ENCODE data around the gene FAM107A. TPM values are rescaled to one million over a fixed set of nuclear protein-coding genes. Genes with fewer than 3 reads are reported as not detected.

FAM107A gene
- polyA plus RNA-seq, 1 donor (not counting 4 experiments of a cell fraction or from before 2014, with no cell fraction given): not detected

DNA sequence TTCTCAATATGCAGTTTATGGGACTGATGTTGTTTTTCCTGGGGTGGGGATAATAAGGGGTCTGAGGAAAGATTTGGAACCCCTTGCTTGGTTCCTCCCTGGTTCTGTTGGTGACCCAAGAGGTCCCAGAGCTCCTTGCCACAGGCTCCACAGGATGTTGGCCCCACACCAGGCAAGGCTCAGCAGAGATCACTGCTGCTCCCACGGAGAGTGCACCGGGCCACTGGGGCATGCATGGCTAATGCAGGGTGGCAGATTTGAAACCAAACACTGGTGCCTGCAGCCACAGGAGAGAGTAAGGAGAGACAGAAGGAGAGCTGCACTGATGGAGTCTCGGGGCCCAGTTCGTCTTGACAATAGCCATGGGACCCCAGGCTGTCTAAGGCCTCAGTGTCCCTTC lies 2.5 kb downstream of the FAM107A start:
- no peak overlapping the region for H3K4me2 ChIP-seq (ENCODE audit: control insufficient read depth, extremely low read depth, insufficient read depth, low read depth, low read length)
- no peak overlapping the region for H3K27ac ChIP-seq (ENCODE audit: control insufficient read depth, insufficient read depth, low read length)
- no peak overlapping the region for H3K4me3 ChIP-seq (ENCODE audit: control insufficient read depth in 2 of 3, extremely low read depth in 1 of 3, insufficient read depth in 2 of 3, low read depth in 1 of 3, low read length in 3 of 3)
- TF ChIP-seq, protein P1, sequence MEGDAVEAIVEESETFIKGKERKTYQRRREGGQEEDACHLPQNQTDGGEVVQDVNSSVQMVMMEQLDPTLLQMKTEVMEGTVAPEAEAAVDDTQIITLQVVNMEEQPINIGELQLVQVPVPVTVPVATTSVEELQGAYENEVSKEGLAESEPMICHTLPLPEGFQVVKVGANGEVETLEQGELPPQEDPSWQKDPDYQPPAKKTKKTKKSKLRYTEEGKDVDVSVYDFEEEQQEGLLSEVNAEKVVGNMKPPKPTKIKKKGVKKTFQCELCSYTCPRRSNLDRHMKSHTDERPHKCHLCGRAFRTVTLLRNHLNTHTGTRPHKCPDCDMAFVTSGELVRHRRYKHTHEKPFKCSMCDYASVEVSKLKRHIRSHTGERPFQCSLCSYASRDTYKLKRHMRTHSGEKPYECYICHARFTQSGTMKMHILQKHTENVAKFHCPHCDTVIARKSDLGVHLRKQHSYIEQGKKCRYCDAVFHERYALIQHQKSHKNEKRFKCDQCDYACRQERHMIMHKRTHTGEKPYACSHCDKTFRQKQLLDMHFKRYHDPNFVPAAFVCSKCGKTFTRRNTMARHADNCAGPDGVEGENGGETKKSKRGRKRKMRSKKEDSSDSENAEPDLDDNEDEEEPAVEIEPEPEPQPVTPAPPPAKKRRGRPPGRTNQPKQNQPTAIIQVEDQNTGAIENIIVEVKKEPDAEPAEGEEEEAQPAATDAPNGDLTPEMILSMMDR (optimal IDR thresholded peaks at IDR 0.05 in 1 of 3, IDR thresholded peaks at IDR 0.05 in 1 of 3, conservative IDR thresholded peaks at IDR 0.05 in 1 of 3; ENCODE audit: extremely low read depth in 1 of 3, insufficient read depth in 2 of 3, low read length in 3 of 3): no peak
- TF ChIP-seq EZH2 (IDR thresholded peaks at IDR 0.05; ENCODE audit: low read length): no peak
- peaks cover 14% of the 10 kb centered on the region for H3K27me3 ChIP-seq (ENCODE audit: control insufficient read depth, extremely low read depth, insufficient read depth, low read length)
- dilution Hi-C loops (cut with MboI; ENCODE audit: extremely low pct_ligation_motif_present, low sequenced_read_pairs): no loop called here
- DNase-seq (ENCODE audit: low read depth, low spot score): no peak
- H4K20me1 ChIP-seq (ENCODE audit: control insufficient read depth, extremely low read depth, insufficient read depth, low read length): no peaks in the 10 kb centered on the region
- H3K36me3 ChIP-seq (ENCODE audit: control insufficient read depth in 2 of 2, extremely low read depth in 1 of 2, insufficient read depth in 2 of 2, low read length in 2 of 2): no peaks in the 10 kb centered on the region
- no peak overlapping the region for H2AFZ ChIP-seq (ENCODE audit: control insufficient read depth, low read length)
- no peaks in the 10 kb centered on the region for H3K79me2 ChIP-seq (ENCODE audit: control insufficient read depth, insufficient read depth, low read length)
- H3K4me1 ChIP-seq (ENCODE audit: control insufficient read depth, extremely low read depth, insufficient read depth, low read length): no peaks in the 10 kb centered on the region
- H3K9ac ChIP-seq (ENCODE audit: control insufficient read depth, extremely low read depth, insufficient read depth, low read length): no peak overlapping the region
- H3K9me3 ChIP-seq (ENCODE audit: control insufficient read depth, low read depth, low read length): no peaks in the 10 kb centered on the region
- no peaks in the 10 kb centered on the region for H3K9me1 ChIP-seq (ENCODE audit: control insufficient read depth, extremely low read depth, insufficient read depth, low read length)
- no peak for FAIRE-seq

DNA sequence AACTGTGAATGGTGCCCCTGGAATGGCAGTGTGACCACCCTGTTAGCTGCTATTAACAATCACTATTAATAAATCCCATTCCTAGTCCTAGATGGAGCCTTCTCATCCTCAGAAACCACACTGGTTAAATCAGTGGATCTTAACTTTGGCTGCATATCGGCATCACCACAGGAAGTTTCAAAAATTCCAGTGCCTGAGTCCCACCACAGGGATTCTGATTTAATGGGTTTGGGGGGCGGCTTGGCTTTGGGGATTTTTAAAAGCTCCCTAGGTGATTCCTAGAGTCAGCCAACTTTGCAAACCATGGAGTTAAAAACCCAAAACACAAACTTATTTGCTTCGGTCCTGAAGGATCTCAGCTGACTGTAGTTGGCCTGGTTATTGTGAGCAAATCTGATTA lies 3.1 kb downstream of the FAM107A start:
- DNase-seq (ENCODE audit: low read depth, low spot score) (no peak), FAIRE-seq (no peak)
- H2AFZ ChIP-seq (ENCODE audit: control insufficient read depth, low read length): no peak overlapping the region
- no peaks in the 10 kb centered on the region for H3K79me2 ChIP-seq (ENCODE audit: control insufficient read depth, insufficient read depth, low read length)
- H3K9me3 ChIP-seq (ENCODE audit: control insufficient read depth, low read depth, low read length): no peaks in the 10 kb centered on the region
- H3K27ac ChIP-seq (ENCODE audit: control insufficient read depth, insufficient read depth, low read length): no peak overlapping the region
- H3K4me3 ChIP-seq (ENCODE audit: control insufficient read depth in 2 of 3, extremely low read depth in 1 of 3, insufficient read depth in 2 of 3, low read depth in 1 of 3, low read length in 3 of 3): no peak overlapping the region
- H3K9ac ChIP-seq (ENCODE audit: control insufficient read depth, extremely low read depth, insufficient read depth, low read length): no peak overlapping the region
- no peaks in the 10 kb centered on the region for H3K36me3 ChIP-seq (ENCODE audit: control insufficient read depth in 2 of 2, extremely low read depth in 1 of 2, insufficient read depth in 2 of 2, low read length in 2 of 2)
- H3K4me2 ChIP-seq (ENCODE audit: control insufficient read depth, extremely low read depth, insufficient read depth, low read depth, low read length): no peak overlapping the region
- dilution Hi-C loops (cut with MboI; ENCODE audit: extremely low pct_ligation_motif_present, low sequenced_read_pairs): no loop called here
- TF ChIP-seq, protein P1 (optimal IDR thresholded peaks at IDR 0.05 in 1 of 3, IDR thresholded peaks at IDR 0.05 in 1 of 3, conservative IDR thresholded peaks at IDR 0.05 in 1 of 3; ENCODE audit: extremely low read depth in 1 of 3, insufficient read depth in 2 of 3, low read length in 3 of 3): no peak
- no peak for TF ChIP-seq EZH2 (IDR thresholded peaks at IDR 0.05; ENCODE audit: low read length)
- H3K27me3 ChIP-seq (ENCODE audit: control insufficient read depth, extremely low read depth, insufficient read depth, low read length): peaks cover 12% of the 10 kb centered on the region
- no peaks in the 10 kb centered on the region for H3K9me1 ChIP-seq (ENCODE audit: control insufficient read depth, extremely low read depth, insufficient read depth, low read length)
- H3K4me1 ChIP-seq (ENCODE audit: control insufficient read depth, extremely low read depth, insufficient read depth, low read length): no peaks in the 10 kb centered on the region
- H4K20me1 ChIP-seq (ENCODE audit: control insufficient read depth, extremely low read depth, insufficient read depth, low read length): no peaks in the 10 kb centered on the region
